GM10266 (cell line): ENCODE data around the gene SPTA1.

Experiments
- DNase-seq: peaks from one replicate; pipeline ENCODE4 v3.0.0; 2012; ENCODE audit errors: extremely low spot score
- CTCF ChIP-seq: IDR thresholded peaks from 2 replicates; pipeline ENCODE4 v1.5.1; 2012; ENCODE audit warnings: mild to moderate bottlenecking, low read depth; ENCODE audit not compliant: control insufficient read depth, insufficient read depth; ENCODE audit errors: missing control alignments

Gene SPTA1

GRCh38 chr1:158724442-158724841, 37.9 kb upstream of the SPTA1 start:
- DNase-seq: no peak
- TF ChIP-seq CTCF: no peak

DNA sequence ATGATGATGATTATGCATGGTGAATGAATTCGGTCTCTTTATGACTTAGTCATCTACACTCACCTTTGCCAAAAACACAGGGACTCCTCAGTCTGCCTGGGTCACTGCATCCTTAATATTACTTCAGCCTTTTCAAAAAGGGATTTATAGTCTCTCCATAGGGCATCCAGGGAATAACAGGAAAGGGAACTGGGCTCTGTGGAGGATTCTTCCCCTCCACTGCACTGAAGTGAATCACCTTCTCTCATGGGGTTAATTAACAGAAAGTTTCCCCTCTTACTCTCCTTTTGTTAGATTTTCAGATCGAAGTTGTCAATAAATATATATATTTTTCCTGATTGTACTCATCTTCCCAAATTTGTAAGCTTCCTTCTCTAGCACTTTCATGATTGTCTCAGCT, 34.1 kb upstream of the SPTA1 start, which contains the start of gene OR6K3:
Gene OR6K3, minus strand, starts transcription at position 101 of the 400 bp plus-strand sequence. CDS start 2,605 bp downstream, outside the sequence.
- DNase-seq: no peak
- no peak for TF ChIP-seq CTCF

DNA sequence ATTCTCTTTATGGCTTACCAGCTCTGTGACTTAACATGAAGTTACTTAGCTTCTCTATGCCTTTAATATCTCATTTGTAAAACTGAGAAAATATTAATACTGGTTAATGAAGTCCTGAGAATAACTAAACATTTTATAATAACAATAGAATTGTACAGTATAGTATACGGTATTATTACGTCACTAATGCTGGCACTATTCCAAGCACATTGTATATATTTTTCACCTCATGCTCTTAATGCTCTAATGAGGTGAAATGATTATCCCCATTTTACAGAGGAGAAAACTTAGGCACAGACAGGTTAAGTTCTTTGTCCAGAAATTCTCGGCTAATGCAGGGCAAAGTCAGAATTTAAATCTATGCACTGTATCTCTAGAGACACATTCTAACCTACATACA, 33.1 kb upstream of the SPTA1 start:
- no peak for DNase-seq
- TF ChIP-seq CTCF: no peak

DNA sequence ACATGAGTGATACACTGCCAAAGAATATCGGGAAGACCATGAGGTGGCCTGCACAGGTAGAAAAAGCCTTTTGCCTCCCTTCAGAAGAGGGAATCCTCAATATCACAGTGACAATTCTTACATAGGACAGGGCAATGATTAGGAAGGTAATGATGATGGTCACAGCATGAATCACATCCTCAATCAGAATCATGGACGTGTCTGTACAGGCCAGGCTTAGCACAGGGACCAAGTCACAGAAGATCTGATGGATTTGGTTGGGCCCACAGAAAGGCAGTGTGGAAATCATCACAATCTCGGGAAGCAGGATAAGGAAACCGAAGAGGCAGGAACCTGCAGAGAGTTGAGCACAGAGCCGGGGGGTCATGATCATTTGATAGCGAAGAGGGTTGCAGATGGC, 30.8 kb upstream of the SPTA1 start:
- no peak for TF ChIP-seq CTCF
- no peak for DNase-seq

DNA sequence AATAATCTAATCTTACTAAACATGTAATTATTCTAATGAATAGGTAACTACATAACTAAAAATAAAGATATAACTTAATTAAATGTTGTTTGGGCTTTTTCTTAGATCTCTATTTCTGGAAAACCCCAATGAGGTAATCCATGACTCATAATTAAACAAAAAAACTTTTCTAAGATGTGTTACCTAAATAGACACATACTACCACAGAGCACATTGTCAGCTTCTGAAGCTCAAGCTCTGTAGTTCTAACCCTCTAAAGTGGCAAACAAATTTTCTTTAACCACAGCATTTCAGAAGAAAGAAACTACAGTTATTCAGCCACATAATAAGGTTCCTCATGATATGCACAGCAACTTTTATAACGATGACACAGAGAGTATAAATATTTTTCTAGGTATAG, 29.8 kb upstream of the SPTA1 start:
- peak; percentile 24 for DNase-seq
- no peak for TF ChIP-seq CTCF

DNA sequence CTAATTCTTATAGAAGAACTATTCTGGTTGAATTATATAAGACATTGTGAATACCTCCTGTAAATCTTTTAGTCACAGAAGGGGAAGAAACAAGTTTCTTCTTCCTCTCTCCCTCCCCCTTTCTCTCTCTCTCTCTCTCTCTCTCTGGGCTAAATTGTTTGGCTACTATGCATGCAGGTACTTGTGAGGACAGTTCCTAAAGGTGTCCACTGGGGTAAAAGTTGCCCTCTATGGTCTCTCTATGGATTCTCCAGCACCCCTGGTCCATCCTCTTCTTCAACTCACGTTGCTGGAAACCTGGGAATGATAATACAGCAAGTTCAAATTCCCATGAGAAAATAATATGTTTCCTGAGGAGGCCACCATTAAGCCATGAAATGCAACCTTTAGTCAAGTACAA, 28.2 kb upstream of the SPTA1 start:
- TF ChIP-seq CTCF: no peak

GRCh38 chr1:158711098-158711497, 24.6 kb upstream of the SPTA1 start:
- TF ChIP-seq CTCF: no peak
- DNase-seq: no peak

More for the DNA sequence above, 28.2 kb upstream of the SPTA1 start:
- DNase-seq: no peak
